Gastrocnemius medialis (tissue), 4 donors: ENCODE data around the gene HLTF.

Experiments used
- POLR2A ChIP-seq, 2 donors: fragments of 450-650 bp; IDR thresholded peaks; one replicate each; pipeline ENCODE4 v1.6.1; 2017; ENCODE audit warnings: antibody characterized with exemption in 2 of 2, mild to moderate bottlenecking in 2 of 2, moderate library complexity in 2 of 2
- TF ChIP-seq, protein P1 (sequence below), 5 experiments: fragments of 450-650 bp in 3 of 5; fragments of 200-600 bp in 2 of 5; sonication (generic) in 2 of 5; IDR thresholded peaks in 4 of 5; conservative IDR thresholded peaks in 1 of 5; 1 replicate in 4 of 5; 2 replicates in 1 of 5; pipeline ENCODE4 v1.5.1; 2016 to 2019; ENCODE audit warnings: antibody characterized with exemption in 5 of 5, mild to moderate bottlenecking in 3 of 5, moderate library complexity in 3 of 5

DNA sequence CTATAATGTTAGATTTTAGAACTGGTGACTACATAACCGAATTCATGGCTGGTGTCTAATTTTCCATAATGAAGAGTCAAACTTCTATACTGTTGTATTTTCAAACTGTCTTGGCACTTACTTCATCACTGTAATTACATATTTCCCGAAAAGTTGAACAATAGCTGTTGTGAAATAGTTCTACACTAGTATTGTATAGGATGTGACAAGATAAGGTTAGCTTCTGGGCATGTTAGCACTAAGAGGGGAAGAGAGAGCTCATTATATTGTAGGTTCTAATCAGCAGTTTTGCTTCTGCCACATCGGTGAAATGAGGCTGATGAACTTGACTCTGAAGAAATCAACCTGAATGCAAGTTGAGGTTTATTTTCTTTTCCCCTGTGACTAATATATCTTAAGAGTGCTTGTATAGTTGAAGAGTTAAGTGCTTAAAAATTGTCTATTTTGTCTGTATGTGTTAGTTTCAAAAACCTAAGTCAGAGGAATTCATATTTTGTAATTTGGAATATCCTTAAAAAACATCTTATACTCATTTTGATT is 86.1 kb downstream of the HLTF start:
- TF ChIP-seq, protein P1, sequence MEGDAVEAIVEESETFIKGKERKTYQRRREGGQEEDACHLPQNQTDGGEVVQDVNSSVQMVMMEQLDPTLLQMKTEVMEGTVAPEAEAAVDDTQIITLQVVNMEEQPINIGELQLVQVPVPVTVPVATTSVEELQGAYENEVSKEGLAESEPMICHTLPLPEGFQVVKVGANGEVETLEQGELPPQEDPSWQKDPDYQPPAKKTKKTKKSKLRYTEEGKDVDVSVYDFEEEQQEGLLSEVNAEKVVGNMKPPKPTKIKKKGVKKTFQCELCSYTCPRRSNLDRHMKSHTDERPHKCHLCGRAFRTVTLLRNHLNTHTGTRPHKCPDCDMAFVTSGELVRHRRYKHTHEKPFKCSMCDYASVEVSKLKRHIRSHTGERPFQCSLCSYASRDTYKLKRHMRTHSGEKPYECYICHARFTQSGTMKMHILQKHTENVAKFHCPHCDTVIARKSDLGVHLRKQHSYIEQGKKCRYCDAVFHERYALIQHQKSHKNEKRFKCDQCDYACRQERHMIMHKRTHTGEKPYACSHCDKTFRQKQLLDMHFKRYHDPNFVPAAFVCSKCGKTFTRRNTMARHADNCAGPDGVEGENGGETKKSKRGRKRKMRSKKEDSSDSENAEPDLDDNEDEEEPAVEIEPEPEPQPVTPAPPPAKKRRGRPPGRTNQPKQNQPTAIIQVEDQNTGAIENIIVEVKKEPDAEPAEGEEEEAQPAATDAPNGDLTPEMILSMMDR (IDR thresholded peaks at IDR 0.05 in 4 of 5, conservative IDR thresholded peaks at IDR 0.05 in 1 of 5), result no peak
- no peak for TF ChIP-seq POLR2A (IDR thresholded peaks at IDR 0.05)
